HepG2 (cell line): ENCODE measurements around the gene WDR70. TPM values are rescaled to one million over a fixed set of nuclear protein-coding genes. Genes with fewer than 3 reads are reported as not detected.

Source experiments
- ATF1 ChIP-seq: IDR thresholded peaks from 2 replicates; pipeline ENCODE4 v1.6.1; 2016; ENCODE audit warnings: mild to moderate bottlenecking, control low read depth
- ELF3 ChIP-seq: IDR thresholded peaks from 2 replicates; pipeline ENCODE4 v1.6.1; 2016; ENCODE audit warnings: missing genetic modification reagents, missing compliant biosample characterization
- GATAD2A ChIP-seq: IDR thresholded peaks from 2 replicates; pipeline ENCODE4 v1.6.1; 2016
- HOXA7 ChIP-seq: sonication (generic); formaldehyde crosslinking; IDR thresholded peaks from 2 replicates; pipeline ENCODE4 v1.8.1; 2022; ENCODE audit warnings: mild to moderate bottlenecking, missing genetic modification reagents, moderate library complexity
- ISL2 ChIP-seq: sonication (generic); formaldehyde crosslinking; IDR thresholded peaks from 2 replicates; pipeline ENCODE4 v1.5.0; 2020; ENCODE audit warnings: missing genetic modification reagents
- KDM5B ChIP-seq: sonication (generic); formaldehyde crosslinking; IDR thresholded peaks from 2 replicates; pipeline ENCODE4 v1.4.0; 2020; ENCODE audit warnings: missing genetic modification reagents, mild to moderate bottlenecking, borderline replicate concordance
- KLF12 ChIP-seq: sonication (generic); formaldehyde crosslinking; IDR thresholded peaks from 2 replicates; pipeline ENCODE4 v1.4.0; 2020; ENCODE audit warnings: missing genetic modification reagents, borderline replicate concordance
- MXD4 ChIP-seq: IDR thresholded peaks from 2 replicates; pipeline ENCODE4 v1.6.1; 2016; ENCODE audit warnings: mild to moderate bottlenecking, missing biosample characterization, missing genetic modification reagents
- NAIF1 ChIP-seq: sonication (generic); formaldehyde crosslinking; IDR thresholded peaks from 2 replicates; pipeline ENCODE4 v1.5.0; 2020; ENCODE audit warnings: mild to moderate bottlenecking, missing genetic modification reagents, borderline replicate concordance
- NFE2 ChIP-seq: sonication (generic); formaldehyde crosslinking; IDR thresholded peaks from 2 replicates; pipeline ENCODE4 v1.4.0; 2020; ENCODE audit warnings: missing genetic modification reagents
- NFKB2 ChIP-seq: sonication (generic); formaldehyde crosslinking; IDR thresholded peaks from 2 replicates; pipeline ENCODE4 v1.4.0; 2020; ENCODE audit warnings: missing genetic modification reagents, borderline replicate concordance
- YEATS4 ChIP-seq: sonication (generic); formaldehyde crosslinking; IDR thresholded peaks from 2 replicates; pipeline ENCODE4 v1.4.0; 2020; ENCODE audit warnings: missing genetic modification reagents, borderline replicate concordance
- ZNF124 ChIP-seq: sonication (generic); formaldehyde crosslinking; IDR thresholded peaks from 2 replicates; pipeline ENCODE4 v1.4.0; 2020; ENCODE audit warnings: missing genetic modification reagents
- ZNF143 ChIP-seq: sonication (generic); formaldehyde crosslinking; IDR thresholded peaks from 2 replicates; pipeline ENCODE4 v1.4.0; 2020; ENCODE audit warnings: missing genetic modification reagents
- ZNF280B ChIP-seq: sonication (generic); formaldehyde crosslinking; IDR thresholded peaks from 2 replicates; pipeline ENCODE4 v1.5.0; 2020; ENCODE audit warnings: missing genetic modification reagents, mild to moderate bottlenecking, borderline replicate concordance
- ZNF333 ChIP-seq: sonication (generic); formaldehyde crosslinking; IDR thresholded peaks from 2 replicates; pipeline ENCODE4 v1.4.0; 2020; ENCODE audit warnings: mild to moderate bottlenecking, missing genetic modification reagents, borderline replicate concordance
- ZNF501 ChIP-seq: sonication (generic); formaldehyde crosslinking; IDR thresholded peaks from 2 replicates; pipeline ENCODE4 v1.5.1; 2020; ENCODE audit warnings: mild to moderate bottlenecking, moderate library complexity, missing genetic modification reagents
- ZNF724P ChIP-seq: sonication (generic); formaldehyde crosslinking; IDR thresholded peaks from 2 replicates; pipeline ENCODE4 v1.8.0; 2022; ENCODE audit warnings: missing genetic modification reagents, borderline replicate concordance
- ZNF839 ChIP-seq: sonication (generic); formaldehyde crosslinking; IDR thresholded peaks from 2 replicates; pipeline ENCODE4 v1.4.0; 2020; ENCODE audit warnings: missing genetic modification reagents, mild to moderate bottlenecking, borderline replicate concordance
- ZSCAN25 ChIP-seq: sonication (generic); formaldehyde crosslinking; IDR thresholded peaks from 2 replicates; pipeline ENCODE4 v1.8.0; 2022; ENCODE audit warnings: mild to moderate bottlenecking, missing genetic modification reagents
- polyA plus RNA-seq, 8 experiments: library from polyadenylated mRNA; depleted of rRNA in 3 of 8; stranded (reverse) in 7 of 8; unstranded in 1 of 8; fragments of >200 nt; fragmentation: Illumina TruSeq in 4 of 8; extraction: Trizol in 4 of 8; gene quantifications; 2 replicates each; pipeline versions ENCODE4 v1.2.1 to v1.2.3, GENCODE V29; 2011 to 2016; ENCODE audit warnings: low read depth in 4 of 8, missing spikeins in 1 of 8, mixed read lengths in 1 of 8; ENCODE audit not compliant: insufficient read depth in 1 of 8
- total RNA-seq, 5 experiments: library from RNA; depleted of rRNA; stranded (reverse); fragments of >200 nt; fragmentation: Illumina TruSeq; extraction: Trizol; gene quantifications; 2 replicates each; pipeline ENCODE4 v1.2.3, GENCODE V29; 2016; ENCODE audit warnings: low read depth in 1 of 5
- TF ChIP-seq, protein P1 (sequence below): sonication (generic); formaldehyde crosslinking; IDR thresholded peaks from 2 replicates; pipeline ENCODE4 v1.4.0; 2020; ENCODE audit warnings: missing genetic modification reagents
- TF ChIP-seq, protein P2 (sequence below): fragments of 450-650 bp; IDR thresholded peaks from 2 replicates; pipeline ENCODE4 v1.6.1; 2017

The WDR70 gene
- total and polyA plus RNA-seq, 2 of the 13 experiments (the other 11 are each of a cell fraction or from before 2014, with no cell fraction given), result 14.6 to 30.6 TPM

DNA sequence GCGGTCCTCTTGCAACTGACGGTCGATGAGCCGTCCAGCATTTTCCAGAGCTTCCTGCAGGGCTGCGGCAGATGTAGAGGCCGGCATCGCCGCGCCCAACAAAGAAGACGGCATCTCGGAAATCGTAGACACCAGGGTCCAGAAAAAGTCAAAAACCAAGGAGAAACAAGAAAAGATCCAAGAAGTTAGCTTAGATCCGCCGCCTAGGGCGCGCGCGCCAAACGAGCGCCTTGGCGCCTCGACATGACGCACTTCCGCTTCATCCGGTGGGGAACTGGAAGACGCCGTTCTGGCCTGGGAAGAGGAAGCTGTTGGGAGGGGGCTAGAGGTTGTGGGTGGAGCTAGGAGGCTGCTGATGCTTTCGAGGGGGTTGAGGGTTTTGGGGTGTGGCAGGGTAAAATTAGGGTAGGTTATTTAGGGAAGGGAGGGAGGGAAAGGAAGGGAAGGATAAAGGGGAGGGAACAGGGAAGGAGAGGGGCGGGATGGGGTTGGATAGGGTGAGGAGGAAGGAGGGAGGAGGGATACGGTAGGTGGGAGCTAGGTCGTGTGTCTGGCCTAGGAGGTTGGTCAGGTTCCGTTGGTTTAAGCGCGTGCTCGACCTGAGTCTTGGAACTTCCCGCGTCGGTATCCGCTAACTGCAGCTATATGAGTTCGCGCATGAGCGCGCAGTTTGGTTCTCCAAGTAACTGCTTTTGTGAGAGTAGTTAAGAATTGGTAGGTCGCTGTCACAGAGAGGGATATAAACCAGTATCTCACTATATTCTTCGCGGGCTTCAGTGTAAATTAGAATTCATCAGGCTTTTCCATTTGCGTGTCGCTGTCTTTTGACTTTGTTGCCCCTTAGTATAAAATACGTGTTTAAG lies 8.0 kb upstream of the WDR70 start, which contains the start of gene NUP155 (continued):
- TF ChIP-seq, protein P1, sequence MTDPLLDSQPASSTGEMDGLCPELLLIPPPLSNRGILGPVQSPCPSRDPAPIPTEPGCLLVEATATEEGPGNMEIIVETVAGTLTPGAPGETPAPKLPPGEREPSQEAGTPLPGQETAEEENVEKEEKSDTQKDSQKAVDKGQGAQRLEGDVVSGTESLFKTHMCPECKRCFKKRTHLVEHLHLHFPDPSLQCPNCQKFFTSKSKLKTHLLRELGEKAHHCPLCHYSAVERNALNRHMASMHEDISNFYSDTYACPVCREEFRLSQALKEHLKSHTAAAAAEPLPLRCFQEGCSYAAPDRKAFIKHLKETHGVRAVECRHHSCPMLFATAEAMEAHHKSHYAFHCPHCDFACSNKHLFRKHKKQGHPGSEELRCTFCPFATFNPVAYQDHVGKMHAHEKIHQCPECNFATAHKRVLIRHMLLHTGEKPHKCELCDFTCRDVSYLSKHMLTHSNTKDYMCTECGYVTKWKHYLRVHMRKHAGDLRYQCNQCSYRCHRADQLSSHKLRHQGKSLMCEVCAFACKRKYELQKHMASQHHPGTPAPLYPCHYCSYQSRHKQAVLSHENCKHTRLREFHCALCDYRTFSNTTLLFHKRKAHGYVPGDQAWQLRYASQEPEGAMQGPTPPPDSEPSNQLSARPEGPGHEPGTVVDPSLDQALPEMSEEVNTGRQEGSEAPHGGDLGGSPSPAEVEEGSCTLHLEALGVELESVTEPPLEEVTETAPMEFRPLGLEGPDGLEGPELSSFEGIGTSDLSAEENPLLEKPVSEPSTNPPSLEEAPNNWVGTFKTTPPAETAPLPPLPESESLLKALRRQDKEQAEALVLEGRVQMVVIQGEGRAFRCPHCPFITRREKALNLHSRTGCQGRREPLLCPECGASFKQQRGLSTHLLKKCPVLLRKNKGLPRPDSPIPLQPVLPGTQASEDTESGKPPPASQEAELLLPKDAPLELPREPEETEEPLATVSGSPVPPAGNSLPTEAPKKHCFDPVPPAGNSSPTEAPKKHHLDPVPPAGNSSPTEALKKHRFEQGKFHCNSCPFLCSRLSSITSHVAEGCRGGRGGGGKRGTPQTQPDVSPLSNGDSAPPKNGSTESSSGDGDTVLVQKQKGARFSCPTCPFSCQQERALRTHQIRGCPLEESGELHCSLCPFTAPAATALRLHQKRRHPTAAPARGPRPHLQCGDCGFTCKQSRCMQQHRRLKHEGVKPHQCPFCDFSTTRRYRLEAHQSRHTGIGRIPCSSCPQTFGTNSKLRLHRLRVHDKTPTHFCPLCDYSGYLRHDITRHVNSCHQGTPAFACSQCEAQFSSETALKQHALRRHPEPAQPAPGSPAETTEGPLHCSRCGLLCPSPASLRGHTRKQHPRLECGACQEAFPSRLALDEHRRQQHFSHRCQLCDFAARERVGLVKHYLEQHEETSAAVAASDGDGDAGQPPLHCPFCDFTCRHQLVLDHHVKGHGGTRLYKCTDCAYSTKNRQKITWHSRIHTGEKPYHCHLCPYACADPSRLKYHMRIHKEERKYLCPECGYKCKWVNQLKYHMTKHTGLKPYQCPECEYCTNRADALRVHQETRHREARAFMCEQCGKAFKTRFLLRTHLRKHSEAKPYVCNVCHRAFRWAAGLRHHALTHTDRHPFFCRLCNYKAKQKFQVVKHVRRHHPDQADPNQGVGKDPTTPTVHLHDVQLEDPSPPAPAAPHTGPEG, result no peak
- TF ChIP-seq NFKB2 (CRISPR knock-in tag), result peak; percentile 26; the same call in 1 of the 2 replicates
- no peak for TF ChIP-seq HOXA7 (CRISPR knock-in tag)
- peak; percentile 49; the same call in 1 of the 2 replicates for TF ChIP-seq ZNF280B
- 0 out of 2 replicates have a peak, but pooled peaks have one; percentile 27 for TF ChIP-seq ISL2 (CRISPR knock-in tag)
- TF ChIP-seq YEATS4 (CRISPR knock-in tag), result peak; percentile 83
- TF ChIP-seq ZNF124 (CRISPR knock-in tag), result peak; percentile 68; the same call in 1 of the 2 replicates
- TF ChIP-seq GATAD2A (CRISPR knock-in tag), result peak; percentile 39
- 0 out of 2 replicates have a peak, but pooled peaks have one; percentile 22 for TF ChIP-seq KLF12 (CRISPR knock-in tag)
- TF ChIP-seq MXD4 (CRISPR knock-in tag), result peak; percentile 57
- TF ChIP-seq ZNF839 (CRISPR knock-in tag), result no peak
- TF ChIP-seq ZNF143 (CRISPR knock-in tag), result 0 out of 2 replicates have a peak, but pooled peaks have one; percentile 11
- TF ChIP-seq ELF3 (CRISPR knock-in tag), result peak; percentile 78
- TF ChIP-seq ZNF501 (CRISPR knock-in tag), result peak; percentile 79
- TF ChIP-seq ATF1, result peak; percentile 99
- peak; percentile 71; the same call in 1 of the 2 replicates for TF ChIP-seq ZNF724P (CRISPR knock-in tag)
- TF ChIP-seq, protein P2, sequence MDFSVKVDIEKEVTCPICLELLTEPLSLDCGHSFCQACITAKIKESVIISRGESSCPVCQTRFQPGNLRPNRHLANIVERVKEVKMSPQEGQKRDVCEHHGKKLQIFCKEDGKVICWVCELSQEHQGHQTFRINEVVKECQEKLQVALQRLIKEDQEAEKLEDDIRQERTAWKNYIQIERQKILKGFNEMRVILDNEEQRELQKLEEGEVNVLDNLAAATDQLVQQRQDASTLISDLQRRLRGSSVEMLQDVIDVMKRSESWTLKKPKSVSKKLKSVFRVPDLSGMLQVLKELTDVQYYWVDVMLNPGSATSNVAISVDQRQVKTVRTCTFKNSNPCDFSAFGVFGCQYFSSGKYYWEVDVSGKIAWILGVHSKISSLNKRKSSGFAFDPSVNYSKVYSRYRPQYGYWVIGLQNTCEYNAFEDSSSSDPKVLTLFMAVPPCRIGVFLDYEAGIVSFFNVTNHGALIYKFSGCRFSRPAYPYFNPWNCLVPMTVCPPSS, result no peak
- TF ChIP-seq KDM5B (CRISPR knock-in tag), result peak; percentile 42; the same call in 1 of the 2 replicates
- peak; percentile 74; the same call in 1 of the 2 replicates for TF ChIP-seq ZNF333 (CRISPR knock-in tag)
- peak; percentile 39; the same call in 1 of the 2 replicates for TF ChIP-seq NAIF1
- TF ChIP-seq ZSCAN25 (CRISPR knock-in tag), result peak; percentile 69; the same call in 1 of the 2 replicates
- no peak for TF ChIP-seq NFE2
